Panc1 (cell line): ENCODE measurements around the gene CAD. TPM values are rescaled to one million over a fixed set of nuclear protein-coding genes. Genes with fewer than 3 reads are reported as not detected.
"Not testable (repeated sequence)": the region's sequence is repeated elsewhere in the genome, so short reads cannot be mapped to it uniquely, and the experiment has no call there.

ENCODE experiments used
- ATAC-seq: fragments of 200-7000 bp; cut with Tn5 transposase; 2 replicates; pipeline ENCODE4 v1.9.1; 2020; ENCODE audit warnings: mild to moderate bottlenecking, moderate library complexity
- BruUV-seq: library from RNA; stranded (reverse); fragments of 400-500 nt; replicated peaks from 2 replicates; lab custom pipeline; 2021; lab: Mats Ljungman, UMichigan
- CTCF ChIA-PET: fragments of 300-600 bp; sonication (Branson Sonifier 250); formaldehyde crosslinking; loops from one replicate; lab custom pipeline; 2022; ENCODE audit warnings: antibody characterized with exemption; lab: Charles Lee
- POLR2A ChIA-PET: fragments of 300-600 bp; sonication (Branson Sonifier 250); formaldehyde crosslinking; loops from one replicate; lab custom pipeline; 2022; ENCODE audit warnings: antibody characterized with exemption; lab: Charles Lee
- DNase-seq: peaks from one replicate; pipeline ENCODE4 v3.0.0-alpha.2; 2010; ENCODE audit warnings: low read depth, low spot score
- H3K27ac ChIP-seq: 2 replicates; pipeline ENCODE4 v1.5.1; 2011; ENCODE audit warnings: mild to moderate bottlenecking, low read length, inconsistent platforms
- H3K27me3 ChIP-seq: fragments of 200-500 bp; sonication (Bioruptor generic); 2 replicates; pipeline ENCODE4 v1.6.0; 2014; ENCODE audit warnings: low read length, inconsistent platforms; ENCODE audit not compliant: control insufficient read depth, insufficient read depth
- H3K36me3 ChIP-seq: fragments of 200-500 bp; sonication (Bioruptor generic); 2 replicates; pipeline ENCODE4 v1.5.1; 2014; ENCODE audit warnings: inconsistent platforms, mild to moderate bottlenecking, low read length, moderate library complexity; ENCODE audit not compliant: control insufficient read depth, insufficient read depth
- H3K4me1 ChIP-seq: 2 replicates; pipeline ENCODE4 v1.5.1; 2011; ENCODE audit warnings: inconsistent platforms, mild to moderate bottlenecking, low read length, moderate library complexity; ENCODE audit not compliant: control insufficient read depth, insufficient read depth
- H3K4me3 ChIP-seq, 2 experiments: 2 replicates each; pipeline ENCODE4 v1.5.1; 2011 to 2012; ENCODE audit warnings: low read depth in 2 of 2, low read length in 2 of 2, mild to moderate bottlenecking in 2 of 2, inconsistent platforms in 1 of 2, moderate library complexity in 1 of 2
- H3K9me3 ChIP-seq: fragments of 200-500 bp; sonication (Bioruptor generic); 2 replicates; pipeline ENCODE4 v1.5.1; 2014; ENCODE audit warnings: low read depth, mild to moderate bottlenecking, inconsistent platforms, low read length, moderate library complexity; ENCODE audit not compliant: control insufficient read depth, insufficient read depth
- CTCF ChIP-seq: fragments of 450-650 bp; IDR thresholded peaks from 2 replicates; pipeline ENCODE4 v1.5.1; 2017; ENCODE audit warnings: mild to moderate bottlenecking
- POLR2AphosphoS5 ChIP-seq: IDR thresholded peaks from 2 replicates; pipeline ENCODE4 v1.6.1; 2012; ENCODE audit warnings: mild to moderate bottlenecking, low read depth, low read length, moderate library complexity
- REST ChIP-seq, 2 experiments: IDR thresholded peaks; 2 replicates each; pipeline ENCODE4 v1.6.1; 2011 to 2012; ENCODE audit warnings: low read depth in 2 of 2, control low read depth in 1 of 2, low read length in 1 of 2, mild to moderate bottlenecking in 1 of 2, moderate library complexity in 1 of 2; ENCODE audit not compliant: insufficient read depth in 1 of 2
- SIN3A ChIP-seq: IDR thresholded peaks from 2 replicates; pipeline ENCODE4 v1.6.1; 2012; ENCODE audit warnings: low read depth, mild to moderate bottlenecking, low read length, moderate library complexity, borderline replicate concordance; ENCODE audit not compliant: insufficient read depth
- TCF7L2 ChIP-seq: IDR thresholded peaks from 2 replicates; pipeline ENCODE4 v1.6.1; 2011; ENCODE audit warnings: mild to moderate bottlenecking, low read depth, low read length, inconsistent platforms
- in situ Hi-C: cut with HindIII; loops from 2 replicates; pipeline ENCODE4 v1.10.0; 2016; ENCODE audit warnings: low sequenced_read_pairs, low pct_unique_long_range_greater_than_20kb
- intact Hi-C: fragments of 100-400 bp; cut with micrococcal nuclease; formaldehyde crosslinking; loops from one replicate; pipeline ENCODE4 v1.10.0; 2022; ENCODE audit not compliant: unreplicated experiment
- total RNA-seq: library from RNA; stranded (reverse); gene quantifications from one replicate; pipeline ENCODE4 v1.2.1, GENCODE V29; 2021; ENCODE audit not compliant: unreplicated experiment

The CAD gene
- total RNA-seq, 1 experiment from 2014 or later = 76.7 TPM

- POLR2A ChIA-PET = no interaction called here
- no peak for ATAC-seq
Observed at GRCh38 chr2:27175330-27175729, 41.8 kb upstream of the CAD start.

GRCh38 chr2:27175781-27176180 lies 41.4 kb upstream of the CAD start:
- H3K27me3 ChIP-seq, H3K4me3 ChIP-seq, H3K9me3 ChIP-seq, POLR2A ChIA-PET, CTCF ChIA-PET, ATAC-seq, H3K27ac ChIP-seq, DNase-seq, H3K36me3 ChIP-seq, H3K4me1 ChIP-seq, BruUV-seq, intact Hi-C loops, in situ Hi-C loops: not testable (repeated sequence)

More at GRCh38 chr2:27175330-27175729, 41.8 kb upstream of the CAD start:
- no peaks in the 10 kb centered on the region for H3K9me3 ChIP-seq
- no TSS peak for BruUV-seq
- no peak overlapping the region for H3K27ac ChIP-seq
- CTCF ChIA-PET = interaction anchor here (0.8 to 0.9 kb wide), 2 partner anchors 16 kb away, joined by 3 read pairs; no protein-coding TSS in a partner anchor
- H3K36me3 ChIP-seq = no peaks in the 10 kb centered on the region
- intact Hi-C loops = no loop called here
- H3K27me3 ChIP-seq = peaks cover 2% of the 10 kb centered on the region
- no peak for DNase-seq
- in situ Hi-C loops = no loop called here
- H3K4me1 ChIP-seq = no peaks in the 10 kb centered on the region
- H3K4me3 ChIP-seq = no peak overlapping the region
- TF ChIP-seq POLR2AphosphoS5 (no peak), REST (IDR thresholded peaks at IDR 0.05; ENCODE audit: insufficient read depth in 1 of 2, low read depth in 2 of 2, low read length in 1 of 2) (no peak), SIN3A (no peak), TCF7L2 (no peak), CTCF (no peak)

- no peak overlapping the region for H3K4me3 ChIP-seq
- no peaks in the 10 kb centered on the region for H3K4me1 ChIP-seq
- ChIA-PET POLR2A (no interaction called here), CTCF (interaction anchor here (0.7 kb wide), 1 partner anchor 19 kb away, joined by 3 read pairs; no protein-coding TSS in a partner anchor)
- no peaks in the 10 kb centered on the region for H3K36me3 ChIP-seq
- in situ Hi-C loops (no loop called here), intact Hi-C loops (no loop called here)
- DNase-seq (no peak), ATAC-seq (no peak)
- BruUV-seq = no TSS peak
- H3K27ac ChIP-seq = no peak overlapping the region
- H3K9me3 ChIP-seq = no peaks in the 10 kb centered on the region
- H3K27me3 ChIP-seq = peaks cover 2% of the 10 kb centered on the region
- no peak for TF ChIP-seq SIN3A
- TF ChIP-seq TCF7L2 = 0 out of 2 replicates have a peak, but pooled peaks have one; percentile 37
Observed at GRCh38 chr2:27177441-27178351, 39.5 kb upstream of the CAD start.
